ENCODE measurements around the gene C2CD2L.
A peak's percentile ranks its signal among the peaks of the same experiment; 100 is the strongest.

C2CD2L gene

DNA sequence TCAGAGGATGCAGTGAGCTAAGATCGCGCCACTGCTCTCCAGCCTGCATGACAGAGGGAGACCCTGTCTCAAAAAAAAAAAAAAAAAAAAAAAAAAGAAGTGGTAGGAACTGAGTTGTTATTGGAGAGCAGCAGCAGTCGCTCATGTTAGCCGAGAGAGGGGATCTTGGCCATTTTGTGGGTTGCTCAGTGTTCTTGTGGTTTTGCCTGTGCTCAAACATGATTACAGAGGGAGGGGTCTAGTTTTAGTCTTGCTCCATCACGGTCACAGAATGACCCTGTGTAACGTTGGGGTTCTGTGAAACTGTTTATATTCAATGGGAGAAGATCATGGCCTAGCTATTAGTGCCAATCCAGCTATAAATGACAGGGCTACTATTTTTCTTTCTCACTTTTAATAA is 7.4 kb upstream of the C2CD2L start:
- H3K27ac ChIP-seq (replicated peaks): no peak overlapping the region
- TF ChIP-seq, protein P1, sequence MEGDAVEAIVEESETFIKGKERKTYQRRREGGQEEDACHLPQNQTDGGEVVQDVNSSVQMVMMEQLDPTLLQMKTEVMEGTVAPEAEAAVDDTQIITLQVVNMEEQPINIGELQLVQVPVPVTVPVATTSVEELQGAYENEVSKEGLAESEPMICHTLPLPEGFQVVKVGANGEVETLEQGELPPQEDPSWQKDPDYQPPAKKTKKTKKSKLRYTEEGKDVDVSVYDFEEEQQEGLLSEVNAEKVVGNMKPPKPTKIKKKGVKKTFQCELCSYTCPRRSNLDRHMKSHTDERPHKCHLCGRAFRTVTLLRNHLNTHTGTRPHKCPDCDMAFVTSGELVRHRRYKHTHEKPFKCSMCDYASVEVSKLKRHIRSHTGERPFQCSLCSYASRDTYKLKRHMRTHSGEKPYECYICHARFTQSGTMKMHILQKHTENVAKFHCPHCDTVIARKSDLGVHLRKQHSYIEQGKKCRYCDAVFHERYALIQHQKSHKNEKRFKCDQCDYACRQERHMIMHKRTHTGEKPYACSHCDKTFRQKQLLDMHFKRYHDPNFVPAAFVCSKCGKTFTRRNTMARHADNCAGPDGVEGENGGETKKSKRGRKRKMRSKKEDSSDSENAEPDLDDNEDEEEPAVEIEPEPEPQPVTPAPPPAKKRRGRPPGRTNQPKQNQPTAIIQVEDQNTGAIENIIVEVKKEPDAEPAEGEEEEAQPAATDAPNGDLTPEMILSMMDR (IDR thresholded peaks at IDR 0.05; ENCODE audit: insufficient read depth, low read length): no peak
- TF ChIP-seq POLR2AphosphoS5 (IDR thresholded peaks at IDR 0.05; ENCODE audit: low read depth) (no peak), SPI1 (IDR thresholded peaks at IDR 0.05; ENCODE audit: borderline replicate concordance, low read depth) (no peak), GABPA (IDR thresholded peaks at IDR 0.05; ENCODE audit: low read depth) (no peak)
- TF ChIP-seq, protein P2, sequence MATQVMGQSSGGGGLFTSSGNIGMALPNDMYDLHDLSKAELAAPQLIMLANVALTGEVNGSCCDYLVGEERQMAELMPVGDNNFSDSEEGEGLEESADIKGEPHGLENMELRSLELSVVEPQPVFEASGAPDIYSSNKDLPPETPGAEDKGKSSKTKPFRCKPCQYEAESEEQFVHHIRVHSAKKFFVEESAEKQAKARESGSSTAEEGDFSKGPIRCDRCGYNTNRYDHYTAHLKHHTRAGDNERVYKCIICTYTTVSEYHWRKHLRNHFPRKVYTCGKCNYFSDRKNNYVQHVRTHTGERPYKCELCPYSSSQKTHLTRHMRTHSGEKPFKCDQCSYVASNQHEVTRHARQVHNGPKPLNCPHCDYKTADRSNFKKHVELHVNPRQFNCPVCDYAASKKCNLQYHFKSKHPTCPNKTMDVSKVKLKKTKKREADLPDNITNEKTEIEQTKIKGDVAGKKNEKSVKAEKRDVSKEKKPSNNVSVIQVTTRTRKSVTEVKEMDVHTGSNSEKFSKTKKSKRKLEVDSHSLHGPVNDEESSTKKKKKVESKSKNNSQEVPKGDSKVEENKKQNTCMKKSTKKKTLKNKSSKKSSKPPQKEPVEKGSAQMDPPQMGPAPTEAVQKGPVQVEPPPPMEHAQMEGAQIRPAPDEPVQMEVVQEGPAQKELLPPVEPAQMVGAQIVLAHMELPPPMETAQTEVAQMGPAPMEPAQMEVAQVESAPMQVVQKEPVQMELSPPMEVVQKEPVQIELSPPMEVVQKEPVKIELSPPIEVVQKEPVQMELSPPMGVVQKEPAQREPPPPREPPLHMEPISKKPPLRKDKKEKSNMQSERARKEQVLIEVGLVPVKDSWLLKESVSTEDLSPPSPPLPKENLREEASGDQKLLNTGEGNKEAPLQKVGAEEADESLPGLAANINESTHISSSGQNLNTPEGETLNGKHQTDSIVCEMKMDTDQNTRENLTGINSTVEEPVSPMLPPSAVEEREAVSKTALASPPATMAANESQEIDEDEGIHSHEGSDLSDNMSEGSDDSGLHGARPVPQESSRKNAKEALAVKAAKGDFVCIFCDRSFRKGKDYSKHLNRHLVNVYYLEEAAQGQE (IDR thresholded peaks at IDR 0.05; ENCODE audit: insufficient replicate concordance, low read depth): no peak
- H3K4me3 ChIP-seq (replicated peaks; ENCODE audit: insufficient read depth, low read length): no peak overlapping the region
- no peaks in the 10 kb centered on the region for H3K27me3 ChIP-seq (ENCODE audit: insufficient read depth, poor library complexity, severe bottlenecking)
- peak in 1 of 2 experiments; percentile 55 for DNase-seq (ENCODE audit: low read depth in 1 of 2, low spot score in 1 of 2)

DNA sequence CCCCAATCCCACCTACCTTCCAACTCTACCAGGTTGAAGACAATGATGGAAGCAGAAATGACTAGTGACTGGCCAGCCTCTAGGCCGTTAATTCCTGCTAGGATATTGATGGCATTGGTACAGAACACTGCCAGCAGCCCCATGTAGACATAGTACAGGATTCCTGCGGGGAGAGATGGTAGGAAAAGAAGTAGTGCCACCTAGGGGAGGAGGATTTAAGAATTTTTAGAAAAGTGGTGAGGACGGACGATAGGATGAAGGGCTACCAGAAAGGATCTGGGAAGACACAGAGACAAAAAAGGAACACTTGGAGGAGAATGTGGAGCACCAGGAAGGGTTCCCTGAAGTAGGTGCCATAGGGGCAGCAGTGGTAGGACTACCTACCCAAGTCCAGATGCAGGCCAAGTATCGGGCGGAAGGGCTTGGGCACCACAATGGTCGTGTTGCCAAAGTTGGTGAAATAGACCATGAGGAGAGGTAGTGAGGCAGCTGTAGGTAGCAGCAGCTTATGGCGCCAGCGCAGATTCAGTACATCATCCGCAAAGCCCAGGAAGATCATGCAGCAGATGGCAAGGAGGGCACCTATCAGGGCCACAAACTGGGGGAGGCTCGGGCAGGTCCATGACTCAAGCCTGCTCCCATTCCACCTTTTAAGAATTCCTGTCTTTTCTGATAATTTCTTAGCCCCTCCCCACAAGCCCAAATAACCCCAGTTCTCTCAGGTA is 6.7 kb upstream of the C2CD2L start:
- peak overlapping the region; percentile 96 for H3K27ac ChIP-seq (replicated peaks)
- TF ChIP-seq, protein P2 (IDR thresholded peaks at IDR 0.05; ENCODE audit: insufficient replicate concordance, low read depth): no peak
- TF ChIP-seq SPI1 (IDR thresholded peaks at IDR 0.05; ENCODE audit: borderline replicate concordance, low read depth) (no peak), GABPA (IDR thresholded peaks at IDR 0.05; ENCODE audit: low read depth) (no peak), POLR2AphosphoS5 (IDR thresholded peaks at IDR 0.05; ENCODE audit: low read depth) (no peak)
- TF ChIP-seq, protein P1 (IDR thresholded peaks at IDR 0.05; ENCODE audit: insufficient read depth, low read length): no peak
- no peaks in the 10 kb centered on the region for H3K27me3 ChIP-seq (ENCODE audit: insufficient read depth, poor library complexity, severe bottlenecking)
- DNase-seq (ENCODE audit: low read depth in 1 of 2, low spot score in 1 of 2): peak in 1 of 2 experiments; percentile 47
- H3K4me3 ChIP-seq (replicated peaks; ENCODE audit: insufficient read depth, low read length): peak overlapping the region; percentile 93

DNA sequence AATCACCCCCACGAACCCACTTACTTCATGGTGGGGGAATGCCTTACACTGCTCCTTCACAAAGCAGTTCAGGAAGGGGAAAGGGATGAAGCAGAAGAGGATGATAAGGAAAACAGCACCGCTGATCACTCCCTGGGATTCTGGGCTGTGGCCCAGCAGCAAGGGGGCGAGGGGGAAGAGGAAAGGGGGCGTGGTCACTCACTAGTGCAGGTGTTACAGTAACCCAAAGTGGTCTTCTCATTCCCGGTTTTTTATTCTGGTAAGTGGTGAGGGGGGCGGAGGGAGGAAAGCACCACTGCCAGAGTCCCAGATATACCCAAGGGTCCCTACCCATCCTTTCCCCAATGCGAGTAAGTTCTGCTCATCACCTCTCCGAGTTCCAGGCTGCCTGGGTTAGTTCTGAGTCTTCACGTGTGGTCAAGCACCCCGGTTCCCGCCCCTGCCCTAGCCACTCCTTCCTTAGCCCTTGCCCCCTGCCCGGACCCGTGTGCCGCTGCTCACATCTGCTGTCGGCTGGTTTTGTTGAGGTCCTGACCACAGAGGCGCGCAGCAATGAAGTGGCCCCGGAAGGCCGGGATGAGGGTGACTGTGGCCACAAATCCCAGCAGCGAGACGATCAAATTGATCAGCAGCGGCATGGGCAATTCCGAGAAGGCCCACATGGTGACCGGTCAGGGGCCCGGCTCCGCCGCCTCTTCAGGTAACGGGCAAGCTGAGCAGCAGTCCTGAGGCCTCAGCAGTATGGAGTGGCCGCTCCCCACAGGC is 6.0 kb upstream of the C2CD2L start:
- H3K27ac ChIP-seq (replicated peaks): peak overlapping the region; percentile 96
- TF ChIP-seq, protein P2 (IDR thresholded peaks at IDR 0.05; ENCODE audit: insufficient replicate concordance, low read depth): no peak
- TF ChIP-seq, protein P1 (IDR thresholded peaks at IDR 0.05; ENCODE audit: insufficient read depth, low read length): no peak
- no peak for TF ChIP-seq GABPA (IDR thresholded peaks at IDR 0.05; ENCODE audit: low read depth)
- no peak for TF ChIP-seq SPI1 (IDR thresholded peaks at IDR 0.05; ENCODE audit: borderline replicate concordance, low read depth)
- TF ChIP-seq POLR2AphosphoS5 (IDR thresholded peaks at IDR 0.05; ENCODE audit: low read depth): no peak
- H3K4me3 ChIP-seq (replicated peaks; ENCODE audit: insufficient read depth, low read length): peak overlapping the region; percentile 93
- DNase-seq (ENCODE audit: low read depth in 1 of 2, low spot score in 1 of 2): no peak
- no peaks in the 10 kb centered on the region for H3K27me3 ChIP-seq (ENCODE audit: insufficient read depth, poor library complexity, severe bottlenecking)

Measured in HL-60 (cell line).